ENCODE measurements around the gene EXTL2. TPM values are rescaled to one million over a fixed set of nuclear protein-coding genes. Genes with fewer than 3 reads are reported as not detected.
A peak's percentile ranks its signal among the peaks of the same experiment; 100 is the strongest.

Gene EXTL2
- total RNA-seq, 1 experiment from 2014 or later: 37.9 TPM

GRCh38 chr1:100868364-100868995 lies 26.2 kb downstream of the EXTL2 start:
- H2BK5ac ChIP-seq (ENCODE audit: insufficient read length, low read length): no peak overlapping the region
- no peak overlapping the region for H2BK20ac ChIP-seq (ENCODE audit: low read depth, low read length, poor library complexity, severe bottlenecking)
- no peak for DNase-seq
- H3K9ac ChIP-seq (ENCODE audit: extremely low read depth, insufficient read length, low read length): no peak overlapping the region
- no peak overlapping the region for H2BK12ac ChIP-seq (ENCODE audit: insufficient read length, low read depth, low read length)
- H3K4me3 Mint-ChIP-seq: no peak overlapping the region
- no peaks in the 10 kb centered on the region for H4K20me1 ChIP-seq (ENCODE audit: control insufficient read depth, insufficient read depth, insufficient read length)
- H2BK15ac ChIP-seq (ENCODE audit: low read depth, low read length): no peak overlapping the region
- no CpG with 5 or more reads among the region's 7 CpGs for WGBS (ENCODE audit: extremely low coverage, insufficient read length, low lambda C conversion rate)
- no peak overlapping the region for H3K18ac ChIP-seq (ENCODE audit: insufficient read length, low read depth, low read length)
- peak; percentile 82 for TF ChIP-seq CTCF (conservative IDR thresholded peaks at IDR 0.05)
- no peaks in the 10 kb centered on the region for H3K9me3 Mint-ChIP-seq
- H3K23me2 ChIP-seq (ENCODE audit: insufficient read length, low read depth, low read length, poor library complexity, severe bottlenecking): no peaks in the 10 kb centered on the region
- H3K14ac ChIP-seq (ENCODE audit: insufficient read depth, low read length): no peak overlapping the region
- H2AK5ac ChIP-seq (ENCODE audit: insufficient read length, low read length): no peak overlapping the region
- H3K27ac ChIP-seq (ENCODE audit: insufficient read length, low read depth, low read length): no peak overlapping the region
- H2BK120ac ChIP-seq (ENCODE audit: low read depth, low read length, poor library complexity, severe bottlenecking): no peak overlapping the region
- no peak overlapping the region for H4K8ac ChIP-seq (replicated peaks; ENCODE audit: insufficient read length, low read depth, low read length)
- H3K4ac ChIP-seq (ENCODE audit: low read depth, low read length): no peak overlapping the region
- no peak overlapping the region for H3K27ac Mint-ChIP-seq
- H3K27me3 ChIP-seq (ENCODE audit: insufficient read depth, low read length): no peaks in the 10 kb centered on the region
- H3K23ac ChIP-seq (ENCODE audit: insufficient read length, low read depth, low read length): no peak overlapping the region
- no peaks in the 10 kb centered on the region for H3K9me3 ChIP-seq (ENCODE audit: control insufficient read depth, low read depth, low read length)
- no peak overlapping the region for H3T11ph ChIP-seq (ENCODE audit: low read length)
- H4K91ac ChIP-seq (ENCODE audit: insufficient read length, low read depth, low read length): no peak overlapping the region
- no peak overlapping the region for H4K5ac ChIP-seq (ENCODE audit: insufficient read length, low read depth, low read length)
- H3K4me2 ChIP-seq (ENCODE audit: insufficient read depth, insufficient read length, low read length): no peak overlapping the region
- H2AFZ ChIP-seq (ENCODE audit: low read length): no peak overlapping the region
- H3K27me3 Mint-ChIP-seq (ENCODE audit: low read depth): no peaks in the 10 kb centered on the region; the same call in 1 of the 2 replicates
- peaks cover 8 to 13% of the 10 kb centered on the region in 2 experiments; a peak in 3 of 4 replicates for H3K4me1 Mint-ChIP-seq
- no peaks in the 10 kb centered on the region for H3K79me2 ChIP-seq (ENCODE audit: insufficient read depth, low read length)
- no peak overlapping the region for H3K56ac ChIP-seq (ENCODE audit: insufficient read length, low read depth, low read length)
- H3K4me1 ChIP-seq (ENCODE audit: insufficient read depth, low read length): no peaks in the 10 kb centered on the region
- H3K79me1 ChIP-seq (ENCODE audit: insufficient read depth, low read depth, low read length, poor library complexity, severe bottlenecking): no peaks in the 10 kb centered on the region
- no peaks in the 10 kb centered on the region; a peak in 1 of 7 replicates for H3K36me3 Mint-ChIP-seq (ENCODE audit: insufficient read depth in 1 of 3, low read depth in 3 of 3)
